ENCODE results near the gene ACSS2.

ACSS2 gene

GRCh38 chr20:34888468-34888867, 12.1 kb downstream of the ACSS2 start:
- no peak overlapping the region for H3K9ac ChIP-seq (ENCODE audit: low read length)
- H3K4me3 ChIP-seq (ENCODE audit: low read depth, low read length, poor library complexity, severe bottlenecking) = no peak overlapping the region
- no peaks in the 10 kb centered on the region for H4K20me1 ChIP-seq (ENCODE audit: insufficient read depth, low read length)

GRCh38 chr20:34891166-34892062, 15.0 kb downstream of the ACSS2 start:
- no peak overlapping the region for H3K27ac ChIP-seq (ENCODE audit: low read depth, low read length, poor library complexity, severe bottlenecking)
- no peaks in the 10 kb centered on the region for H3F3A ChIP-seq (ENCODE audit: insufficient read depth, low read length)
- H3K4me3 ChIP-seq (ENCODE audit: low read depth, low read length, poor library complexity, severe bottlenecking) = no peak overlapping the region
- no peak overlapping the region for H3K9ac ChIP-seq (ENCODE audit: low read length)
- no peaks in the 10 kb centered on the region for H3K9me3 ChIP-seq (ENCODE audit: low read length)
- no peak overlapping the region for H3K4me2 ChIP-seq (ENCODE audit: low read length)
- H3K79me2 ChIP-seq (ENCODE audit: insufficient read depth, low read length) = no peaks in the 10 kb centered on the region
- TF ChIP-seq EZH2 (IDR thresholded peaks at IDR 0.05; ENCODE audit: borderline replicate concordance, low read length) = no peak
- TF ChIP-seq CTCF (IDR thresholded peaks at IDR 0.05; ENCODE audit: low read length) = no peak
- H3K9me2 ChIP-seq (ENCODE audit: low read depth, low read length) = no peaks in the 10 kb centered on the region
- H4K20me1 ChIP-seq (ENCODE audit: insufficient read depth, low read length) = no peaks in the 10 kb centered on the region
- H3K27me3 ChIP-seq (ENCODE audit: insufficient read depth, low read length) = no peaks in the 10 kb centered on the region
- no peaks in the 10 kb centered on the region for H3K4me1 ChIP-seq (ENCODE audit: insufficient read depth, low read length, severe bottlenecking)
- H2AFZ ChIP-seq (ENCODE audit: low read length) = no peak overlapping the region
- H3K36me3 ChIP-seq (ENCODE audit: insufficient read depth, low read length) = no peaks in the 10 kb centered on the region

More at GRCh38 chr20:34888468-34888867, 12.1 kb downstream of the ACSS2 start:
- Histone ChIP-seq H3K9me3 (ENCODE audit: low read length) (no peaks in the 10 kb centered on the region), H3K27me3 (ENCODE audit: insufficient read depth, low read length) (no peaks in the 10 kb centered on the region), H3K4me2 (ENCODE audit: low read length) (no peak overlapping the region), H2AFZ (ENCODE audit: low read length) (no peak overlapping the region), H3F3A (ENCODE audit: insufficient read depth, low read length) (no peaks in the 10 kb centered on the region), H3K4me1 (ENCODE audit: insufficient read depth, low read length, severe bottlenecking) (no peaks in the 10 kb centered on the region), H3K36me3 (ENCODE audit: insufficient read depth, low read length) (no peaks in the 10 kb centered on the region), H3K27ac (ENCODE audit: low read depth, low read length, poor library complexity, severe bottlenecking) (no peak overlapping the region), H3K9me2 (ENCODE audit: low read depth, low read length) (no peaks in the 10 kb centered on the region), H3K79me2 (ENCODE audit: insufficient read depth, low read length) (no peaks in the 10 kb centered on the region)
- TF ChIP-seq CTCF (IDR thresholded peaks at IDR 0.05; ENCODE audit: low read length) (no peak), EZH2 (IDR thresholded peaks at IDR 0.05; ENCODE audit: borderline replicate concordance, low read length) (no peak)

DNA sequence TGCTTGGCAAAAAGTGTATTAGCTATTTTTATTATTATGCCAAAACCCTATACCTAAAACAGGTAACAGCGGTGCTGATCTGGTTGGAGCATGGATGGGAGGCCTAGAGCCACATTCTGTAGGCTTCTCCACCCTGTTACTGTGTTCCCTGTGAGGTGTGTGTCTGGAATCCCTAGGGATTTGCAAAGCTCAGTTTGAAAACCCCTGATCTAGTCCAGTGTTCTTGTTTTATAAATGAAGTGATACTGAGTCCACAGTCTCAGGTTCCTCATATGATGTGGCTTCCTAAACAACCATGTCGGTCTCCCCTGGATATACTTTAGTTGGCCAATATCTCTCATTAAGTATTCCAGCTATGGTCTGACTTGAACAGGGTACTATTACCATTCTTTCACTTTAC, 16.3 kb downstream of the ACSS2 start:
- Histone ChIP-seq H3F3A (ENCODE audit: insufficient read depth, low read length) (no peaks in the 10 kb centered on the region), H3K27ac (ENCODE audit: low read depth, low read length, poor library complexity, severe bottlenecking) (no peak overlapping the region), H3K9me2 (ENCODE audit: low read depth, low read length) (no peaks in the 10 kb centered on the region), H3K4me2 (ENCODE audit: low read length) (no peak overlapping the region), H3K9me3 (ENCODE audit: low read length) (no peaks in the 10 kb centered on the region), H3K4me1 (ENCODE audit: insufficient read depth, low read length, severe bottlenecking) (no peaks in the 10 kb centered on the region), H3K36me3 (ENCODE audit: insufficient read depth, low read length) (no peaks in the 10 kb centered on the region), H3K27me3 (ENCODE audit: insufficient read depth, low read length) (no peaks in the 10 kb centered on the region), H3K4me3 (ENCODE audit: low read depth, low read length, poor library complexity, severe bottlenecking) (no peak overlapping the region), H3K79me2 (ENCODE audit: insufficient read depth, low read length) (no peaks in the 10 kb centered on the region), H3K9ac (ENCODE audit: low read length) (no peak overlapping the region), H2AFZ (ENCODE audit: low read length) (no peak overlapping the region), H4K20me1 (ENCODE audit: insufficient read depth, low read length) (no peaks in the 10 kb centered on the region)
- TF ChIP-seq EZH2 (IDR thresholded peaks at IDR 0.05; ENCODE audit: borderline replicate concordance, low read length) (no peak), CTCF (IDR thresholded peaks at IDR 0.05; ENCODE audit: low read length) (no peak)
